Measurements from ENCODE around the gene DCST1.

DNA sequence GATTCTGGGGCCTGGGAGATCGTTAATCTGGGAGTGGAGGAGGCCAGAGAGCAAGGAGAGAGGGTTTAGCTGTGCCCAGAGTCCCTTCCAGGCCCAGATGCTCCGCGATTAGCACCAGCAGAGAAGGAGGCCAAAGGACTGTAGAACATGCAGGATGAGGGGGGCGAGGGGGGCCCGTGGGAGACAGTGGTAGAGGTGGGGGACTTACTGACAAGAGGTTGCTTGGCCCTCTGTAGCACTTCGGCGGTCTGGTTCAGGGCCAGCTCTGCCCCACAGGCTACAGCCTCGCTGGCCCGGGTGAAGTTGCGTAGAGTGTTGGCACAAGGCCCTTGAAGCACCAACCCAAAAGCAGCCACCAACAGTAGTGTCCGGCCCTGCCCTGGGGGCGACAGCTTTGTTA is 738 bp upstream of the DCST1 start:
- TF ChIP-seq, protein P1, sequence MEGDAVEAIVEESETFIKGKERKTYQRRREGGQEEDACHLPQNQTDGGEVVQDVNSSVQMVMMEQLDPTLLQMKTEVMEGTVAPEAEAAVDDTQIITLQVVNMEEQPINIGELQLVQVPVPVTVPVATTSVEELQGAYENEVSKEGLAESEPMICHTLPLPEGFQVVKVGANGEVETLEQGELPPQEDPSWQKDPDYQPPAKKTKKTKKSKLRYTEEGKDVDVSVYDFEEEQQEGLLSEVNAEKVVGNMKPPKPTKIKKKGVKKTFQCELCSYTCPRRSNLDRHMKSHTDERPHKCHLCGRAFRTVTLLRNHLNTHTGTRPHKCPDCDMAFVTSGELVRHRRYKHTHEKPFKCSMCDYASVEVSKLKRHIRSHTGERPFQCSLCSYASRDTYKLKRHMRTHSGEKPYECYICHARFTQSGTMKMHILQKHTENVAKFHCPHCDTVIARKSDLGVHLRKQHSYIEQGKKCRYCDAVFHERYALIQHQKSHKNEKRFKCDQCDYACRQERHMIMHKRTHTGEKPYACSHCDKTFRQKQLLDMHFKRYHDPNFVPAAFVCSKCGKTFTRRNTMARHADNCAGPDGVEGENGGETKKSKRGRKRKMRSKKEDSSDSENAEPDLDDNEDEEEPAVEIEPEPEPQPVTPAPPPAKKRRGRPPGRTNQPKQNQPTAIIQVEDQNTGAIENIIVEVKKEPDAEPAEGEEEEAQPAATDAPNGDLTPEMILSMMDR (conservative IDR thresholded peaks at IDR 0.05): no peak
- no peak for TF ChIP-seq EZH2 (IDR thresholded peaks at IDR 0.05; ENCODE audit: low read depth)
